ENCODE results near the gene FAM120C.

The FAM120C gene

GRCh38 chrX:54030329-54030728 lies 152.7 kb downstream of the FAM120C start:
- DNase-seq (ENCODE audit: low read depth): no peak

DNA sequence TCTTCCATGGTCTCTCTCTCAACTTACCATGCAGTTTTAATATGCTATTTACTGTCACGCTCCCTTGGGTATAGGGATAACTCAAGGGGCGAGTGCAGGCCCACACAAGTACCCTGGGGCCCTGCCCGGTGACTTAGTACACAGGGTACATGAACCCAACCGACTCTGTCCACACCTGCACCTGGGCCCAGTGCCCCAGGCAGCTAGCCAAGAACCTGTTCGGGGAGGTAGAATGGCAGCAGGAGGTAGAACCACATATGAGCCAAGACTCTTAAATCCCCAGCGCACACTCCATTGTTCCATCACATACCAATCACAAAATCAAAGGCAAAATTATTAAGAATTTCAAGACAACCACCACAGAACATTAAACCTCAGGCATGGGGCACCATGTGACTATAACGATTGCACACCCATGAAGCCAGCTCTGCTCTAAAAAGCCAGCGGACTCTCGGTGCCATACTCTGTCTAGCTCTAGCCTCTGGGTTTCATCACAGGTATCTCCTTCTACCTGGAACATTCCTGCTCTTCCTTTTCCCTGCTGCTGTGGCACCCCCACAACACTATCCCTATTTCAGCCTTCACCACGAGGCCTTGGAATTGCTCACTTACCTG lies 153.4 kb downstream of the FAM120C start:
- no peak for DNase-seq (ENCODE audit: low read depth)

DNA sequence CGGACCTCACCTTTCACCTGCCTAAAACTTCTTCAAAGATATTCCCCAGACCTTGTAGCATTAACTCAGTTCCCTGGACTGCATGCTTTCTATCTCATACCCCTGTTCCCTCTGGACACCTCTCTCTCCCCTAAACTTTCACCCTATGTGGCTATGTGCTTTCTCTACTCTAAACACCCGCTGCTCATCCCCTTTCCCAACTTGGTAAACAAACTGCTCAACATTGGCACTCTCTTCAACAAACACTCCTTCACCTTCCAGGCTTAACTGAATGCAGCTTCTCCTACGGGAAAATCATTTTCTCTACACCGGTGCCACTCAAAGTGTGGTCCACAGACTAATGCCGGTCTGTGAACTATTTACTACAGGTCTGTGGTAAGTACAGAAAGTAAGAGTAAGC lies 158.7 kb downstream of the FAM120C start:
- DNase-seq (ENCODE audit: low read depth): no peak

All from T-helper 22 cell (primary cell).